Measurements from ENCODE around the gene ADAMTS13. TPM values are rescaled to one million over a fixed set of nuclear protein-coding genes. Genes with fewer than 3 reads are reported as not detected.

ADAMTS13 gene
- total RNA-seq, 2 experiments from 2014 or later, result 2.3 to 3.0 TPM

DNA sequence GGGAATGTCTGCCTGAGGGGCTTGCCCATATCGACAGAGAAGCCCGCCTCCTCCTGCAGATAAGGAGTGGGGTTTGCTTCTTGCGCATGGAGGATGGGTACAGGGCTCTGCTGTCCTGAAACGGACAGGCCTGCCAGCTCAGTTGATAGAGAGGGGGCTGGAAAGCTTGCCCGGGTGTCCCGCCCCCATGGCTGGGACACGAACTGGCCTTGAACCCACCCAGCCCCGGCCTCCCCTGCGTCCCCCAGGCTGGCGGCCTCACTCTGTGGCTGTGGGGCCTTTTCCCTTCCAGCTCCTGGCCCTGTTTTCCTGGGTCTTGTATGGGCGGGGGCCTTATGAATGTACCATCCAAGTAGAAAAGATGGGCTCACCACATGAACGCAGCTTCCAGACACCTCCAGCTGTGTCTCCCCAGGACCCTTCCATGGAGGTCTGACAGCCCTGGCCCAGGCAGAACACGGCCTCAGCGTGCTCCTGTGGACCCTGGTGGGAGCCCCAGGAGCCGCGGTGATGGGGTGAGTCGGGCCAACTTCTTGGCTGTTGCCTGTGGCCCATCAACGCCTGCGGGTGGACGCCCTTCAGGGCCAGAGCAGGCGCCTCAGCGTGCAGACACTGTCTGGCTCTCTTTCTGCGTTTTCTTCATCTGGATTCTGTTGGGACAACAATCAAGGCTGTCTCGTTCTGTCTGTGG is 72.6 kb downstream of the ADAMTS13 start:
- CTCF ChIA-PET, result interaction anchor here (1.3 to 1.6 kb wide), 2 partner anchors 8 to 37 kb away, joined by 3 to 7 read pairs; no protein-coding TSS in a partner anchor
- POLR2A ChIA-PET, result no interaction called here
- no peaks in the 10 kb centered on the region for H3K27me3 Mint-ChIP-seq
- H3K4me1 Mint-ChIP-seq, result no peaks in the 10 kb centered on the region
- H3K27ac Mint-ChIP-seq, result no peak overlapping the region
- DNase-seq, result no peak
- H3K9me3 Mint-ChIP-seq, result no peaks in the 10 kb centered on the region
- H3K36me3 Mint-ChIP-seq (ENCODE audit: low read depth), result no peaks in the 10 kb centered on the region
- no peak overlapping the region for H3K4me3 Mint-ChIP-seq

DNA sequence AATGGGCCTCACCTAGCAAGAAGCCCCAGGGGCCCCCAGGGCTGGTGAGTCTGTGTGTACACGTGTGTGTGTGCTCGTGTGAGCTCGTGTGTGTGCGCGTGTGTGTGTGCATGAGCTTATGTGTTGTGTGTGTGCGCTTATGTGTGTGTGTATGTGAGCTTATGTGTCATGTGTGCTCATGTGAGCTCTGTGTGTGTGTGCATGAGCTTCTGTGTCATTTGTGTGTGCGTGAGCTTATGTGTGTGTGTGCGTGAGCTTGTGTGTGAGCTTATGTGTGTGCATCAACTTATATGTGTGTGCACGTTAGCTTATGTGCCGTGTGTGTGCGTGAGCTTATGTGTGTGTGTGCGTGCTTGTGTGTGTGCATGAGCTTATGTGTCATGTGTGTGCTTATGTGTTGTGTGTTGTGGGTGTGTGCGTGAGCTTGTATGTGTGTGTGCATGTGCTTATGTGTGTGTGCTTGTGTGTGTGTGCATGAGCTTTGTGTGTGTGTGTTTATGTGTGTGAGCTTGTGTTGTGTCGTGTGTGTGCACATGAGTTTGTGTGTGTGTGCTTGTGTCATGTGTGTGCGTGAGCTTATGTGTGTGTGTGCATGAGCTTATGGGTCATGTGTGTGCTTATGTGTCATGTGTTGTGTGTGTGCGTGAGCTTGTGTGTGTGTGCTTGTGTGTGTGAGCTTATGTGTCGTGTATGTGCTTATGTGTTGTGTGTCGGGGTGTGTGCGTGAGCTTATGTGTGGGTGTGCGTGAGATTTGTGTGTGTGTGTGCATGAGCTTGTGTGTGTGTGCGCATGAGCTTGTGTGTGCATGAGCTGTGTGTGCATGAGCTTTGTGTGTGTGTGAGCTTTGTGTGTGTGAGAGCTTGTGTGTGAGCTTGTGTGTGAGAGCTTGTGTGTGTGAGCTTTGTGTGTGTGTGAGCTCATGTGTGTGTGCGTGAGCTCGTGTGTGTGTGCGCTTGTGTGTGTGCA is 73.4 kb downstream of the ADAMTS13 start:
- POLR2A ChIA-PET, result interaction anchor here (0.6 kb wide), 1 partner anchor 248 kb away, joined by 3 read pairs; no protein-coding TSS in a partner anchor

DNA sequence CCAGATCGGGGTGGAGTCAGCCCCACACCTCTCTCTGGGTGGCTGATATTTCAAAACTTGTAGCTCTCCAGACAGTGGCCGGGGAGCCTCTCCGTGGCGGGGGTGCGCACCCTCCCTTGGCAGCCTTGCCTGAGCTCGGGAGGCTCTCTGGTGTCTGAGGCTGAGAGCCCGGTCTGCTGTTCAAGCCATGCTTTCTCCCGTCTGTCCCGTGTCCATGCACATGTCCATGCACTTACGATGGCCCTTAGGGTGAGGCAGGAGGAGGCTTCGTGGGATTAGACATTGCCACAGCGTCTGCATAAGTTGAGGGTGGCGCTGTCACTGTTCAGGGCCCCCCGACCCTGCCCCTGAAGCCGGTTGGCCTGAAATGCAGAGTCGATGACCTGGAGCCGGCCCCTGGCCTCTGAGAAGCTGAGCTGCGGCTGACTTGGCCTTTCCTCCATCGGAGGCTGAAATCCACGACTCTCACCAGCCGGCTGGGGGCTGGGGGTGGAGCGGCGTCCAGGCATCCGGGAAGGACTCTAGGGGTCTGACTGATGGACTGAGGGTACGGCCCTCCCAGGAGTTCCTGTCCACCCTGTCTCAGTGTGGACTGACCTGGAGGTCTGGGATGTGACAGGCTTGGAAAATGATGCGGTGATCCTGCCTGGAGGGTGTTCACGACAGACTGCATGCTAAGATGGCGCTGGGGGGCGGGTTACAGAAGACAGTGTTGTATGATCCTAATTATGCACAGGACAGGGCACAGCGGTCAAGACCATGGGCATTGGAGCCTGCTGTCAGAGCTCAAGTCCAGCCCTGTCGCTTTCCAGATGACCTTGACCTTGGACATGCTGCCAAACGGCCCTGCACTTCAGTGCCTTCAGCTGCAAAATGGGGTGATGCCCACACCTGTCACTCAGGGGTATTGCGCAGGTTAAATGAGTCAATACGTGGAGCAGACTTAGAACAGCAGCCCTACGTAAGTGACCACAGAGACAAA is 75.0 kb downstream of the ADAMTS13 start:
- POLR2A ChIA-PET, result no interaction called here
- DNase-seq, result no peak
- no peaks in the 10 kb centered on the region for H3K4me1 Mint-ChIP-seq
- peaks cover 2% of the 10 kb centered on the region for H3K27me3 Mint-ChIP-seq
- peaks cover 2% of the 10 kb centered on the region for H3K36me3 Mint-ChIP-seq (ENCODE audit: low read depth)
- H3K9me3 Mint-ChIP-seq, result peaks cover 15% of the 10 kb centered on the region
- CTCF ChIA-PET, result interaction anchor here (1.4 kb wide), 1 partner anchor 19 kb away, joined by 6 read pairs; the partner anchor contains the start of gene SLC2A6
- no peak overlapping the region for H3K4me3 Mint-ChIP-seq
- H3K27ac Mint-ChIP-seq, result no peak overlapping the region

More for the DNA sequence above, 73.4 kb downstream of the ADAMTS13 start:
- no peak overlapping the region for H3K4me3 Mint-ChIP-seq
- no peaks in the 10 kb centered on the region for H3K4me1 Mint-ChIP-seq
- CTCF ChIA-PET, result interaction anchor here (1.3 to 1.6 kb wide), 3 partner anchors 9 to 38 kb away, joined by 3 to 7 read pairs (median 6); partner anchors contain the start of gene SLC2A6
- peaks cover 2% of the 10 kb centered on the region for H3K27me3 Mint-ChIP-seq
- peaks cover under 1% of the 10 kb centered on the region for H3K9me3 Mint-ChIP-seq
- no peak overlapping the region for H3K27ac Mint-ChIP-seq
- DNase-seq, result no peak
- no peaks in the 10 kb centered on the region for H3K36me3 Mint-ChIP-seq (ENCODE audit: low read depth)

DNA sequence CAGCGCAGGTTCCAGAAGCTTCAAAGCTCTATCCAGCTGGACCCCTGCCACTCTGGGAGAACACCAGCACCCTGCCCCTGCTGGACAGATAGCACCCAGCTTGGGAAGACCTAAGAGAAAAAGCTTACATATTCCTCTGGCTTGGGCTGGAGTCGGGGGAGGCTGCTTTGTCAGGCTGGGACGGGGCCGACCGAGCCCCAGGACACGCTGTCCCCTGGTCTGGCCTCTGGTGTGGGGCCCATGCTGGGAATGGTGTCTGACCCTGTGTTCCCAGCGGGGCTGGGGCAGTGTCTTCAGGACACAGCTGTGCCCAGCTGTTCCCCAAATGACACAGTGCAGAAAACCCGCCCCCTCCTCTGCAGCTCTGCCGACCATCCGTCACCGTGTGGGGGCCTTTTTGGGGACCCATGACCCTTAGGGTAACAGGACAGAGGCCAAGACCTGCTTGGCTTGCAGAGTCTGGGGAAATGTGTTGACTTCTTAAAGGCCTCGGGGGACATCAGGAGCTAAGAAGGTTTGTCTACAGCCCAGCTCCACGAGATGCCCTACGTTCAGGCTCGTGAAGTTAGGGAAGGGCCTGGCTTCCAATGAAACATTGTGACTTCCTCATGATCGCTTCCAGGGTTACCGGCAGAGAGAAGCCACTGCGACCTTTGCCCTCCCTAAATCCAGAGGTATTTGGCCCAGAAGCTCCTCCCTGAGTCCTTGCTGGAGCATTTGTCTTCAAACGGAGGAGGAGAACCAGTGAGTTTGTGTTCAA is 77.1 kb downstream of the ADAMTS13 start:
- POLR2A ChIA-PET, result no interaction called here
- peaks cover 7% of the 10 kb centered on the region for H3K27me3 Mint-ChIP-seq
- H3K4me1 Mint-ChIP-seq, result no peaks in the 10 kb centered on the region
- H3K36me3 Mint-ChIP-seq (ENCODE audit: low read depth), result peaks cover 2% of the 10 kb centered on the region
- H3K27ac Mint-ChIP-seq, result no peak overlapping the region
- CTCF ChIA-PET, result interaction anchor here (0.6 to 1.7 kb wide), 2 partner anchors 13 to 734 kb away, joined by 3 to 5 read pairs; no protein-coding TSS in a partner anchor
- no peak overlapping the region for H3K4me3 Mint-ChIP-seq
- no peak for DNase-seq
- H3K9me3 Mint-ChIP-seq, result peaks cover 21% of the 10 kb centered on the region

DNA sequence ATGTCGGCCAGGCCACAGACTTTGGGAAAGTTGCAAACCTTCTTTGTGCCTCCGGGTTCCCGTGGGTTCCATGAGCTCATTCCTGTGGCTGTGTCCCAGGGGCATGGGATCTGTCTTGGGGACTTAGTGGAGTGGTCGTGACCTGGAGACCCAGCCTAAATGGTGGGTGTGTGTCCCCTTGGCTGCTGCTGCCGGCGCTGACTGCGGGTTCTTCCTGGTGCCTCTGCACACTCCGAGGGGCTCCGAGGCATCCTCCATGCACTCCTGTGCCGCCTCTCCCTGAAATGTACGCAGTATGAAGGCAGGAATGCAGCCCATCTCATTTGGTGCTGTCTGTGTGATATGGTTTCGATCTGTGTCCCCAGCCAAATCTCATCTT is 77.7 kb downstream of the ADAMTS13 start:
- H3K4me3 Mint-ChIP-seq, result no peak overlapping the region
- CTCF ChIA-PET, result interaction anchor here (1.7 to 1.8 kb wide), 2 partner anchors 10 to 14 kb away, joined by 3 to 5 read pairs; no protein-coding TSS in a partner anchor
- H3K27ac Mint-ChIP-seq, result no peak overlapping the region
- POLR2A ChIA-PET, result no interaction called here
- H3K9me3 Mint-ChIP-seq, result peaks cover 21% of the 10 kb centered on the region
- peaks cover 7% of the 10 kb centered on the region for H3K27me3 Mint-ChIP-seq
- no peak for DNase-seq
- peaks cover 2% of the 10 kb centered on the region for H3K36me3 Mint-ChIP-seq (ENCODE audit: low read depth)
- no peaks in the 10 kb centered on the region for H3K4me1 Mint-ChIP-seq

DNA sequence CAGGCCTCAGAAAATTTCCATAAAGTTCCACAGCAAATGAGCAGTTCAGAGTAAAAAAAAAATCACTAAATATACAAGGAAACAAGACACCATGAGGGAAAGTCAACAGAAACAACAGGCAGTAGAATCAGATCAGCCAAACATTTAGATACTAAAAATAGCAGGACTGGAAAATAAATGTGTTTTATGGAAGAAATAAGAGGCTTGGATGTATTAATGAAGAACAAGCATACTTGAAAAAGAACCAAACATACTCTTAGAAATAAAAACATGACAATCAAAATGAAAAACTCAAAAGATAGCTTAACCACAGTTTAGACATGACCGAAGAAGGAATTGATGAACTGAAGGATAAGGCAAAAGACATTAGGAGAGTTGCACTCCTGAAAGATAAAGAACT is 79.9 kb downstream of the ADAMTS13 start:
- POLR2A ChIA-PET, result no interaction called here
- H3K9me3 Mint-ChIP-seq, result peaks cover 21% of the 10 kb centered on the region
- peaks cover 7% of the 10 kb centered on the region for H3K27me3 Mint-ChIP-seq
- CTCF ChIA-PET, result no interaction called here
- no peaks in the 10 kb centered on the region for H3K4me1 Mint-ChIP-seq
- no peak for DNase-seq
- no peak overlapping the region for H3K4me3 Mint-ChIP-seq
- H3K36me3 Mint-ChIP-seq (ENCODE audit: low read depth), result peaks cover 2% of the 10 kb centered on the region
- no peak overlapping the region for H3K27ac Mint-ChIP-seq

DNA sequence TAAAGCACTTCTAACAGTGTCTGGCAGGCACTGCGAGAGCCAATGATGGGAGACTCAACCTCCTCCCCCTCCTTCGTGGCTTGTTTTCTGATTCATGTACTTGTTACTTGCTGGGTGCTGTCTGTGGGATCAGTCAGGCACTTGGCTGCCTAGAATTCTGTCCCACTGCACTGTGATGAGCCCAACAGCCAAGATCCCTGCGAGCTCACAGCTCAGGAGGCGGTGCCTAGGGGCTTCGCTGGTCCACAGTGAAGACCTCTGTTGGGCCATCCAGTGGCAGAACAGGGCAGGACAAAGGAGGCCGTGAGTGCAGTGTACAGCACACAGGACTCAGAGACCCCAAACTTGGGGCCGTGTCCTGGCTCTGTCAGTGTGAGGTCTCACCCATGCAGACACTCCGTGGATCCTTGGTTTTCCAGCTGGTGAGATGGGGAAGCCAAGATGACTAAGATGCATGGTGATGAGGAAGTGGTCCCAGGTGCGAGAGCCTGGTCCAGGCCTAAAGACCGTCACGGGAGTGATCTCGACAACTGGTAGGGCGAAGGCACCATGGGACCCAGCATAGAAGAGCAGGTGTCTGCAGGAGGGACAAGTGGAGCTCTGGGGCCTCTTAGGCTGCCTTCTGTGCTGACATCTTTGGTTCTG is 83.1 kb downstream of the ADAMTS13 start:
- CTCF ChIA-PET, result no interaction called here
- no peak overlapping the region for H3K4me3 Mint-ChIP-seq
- no peak overlapping the region for H3K27ac Mint-ChIP-seq
- no peak for DNase-seq
- POLR2A ChIA-PET, result no interaction called here
- peaks cover 21% of the 10 kb centered on the region for H3K9me3 Mint-ChIP-seq
- H3K27me3 Mint-ChIP-seq, result peaks cover 5% of the 10 kb centered on the region
- peaks cover 14% of the 10 kb centered on the region for H3K4me1 Mint-ChIP-seq
- H3K36me3 Mint-ChIP-seq (ENCODE audit: low read depth), result peaks cover 2% of the 10 kb centered on the region

DNA sequence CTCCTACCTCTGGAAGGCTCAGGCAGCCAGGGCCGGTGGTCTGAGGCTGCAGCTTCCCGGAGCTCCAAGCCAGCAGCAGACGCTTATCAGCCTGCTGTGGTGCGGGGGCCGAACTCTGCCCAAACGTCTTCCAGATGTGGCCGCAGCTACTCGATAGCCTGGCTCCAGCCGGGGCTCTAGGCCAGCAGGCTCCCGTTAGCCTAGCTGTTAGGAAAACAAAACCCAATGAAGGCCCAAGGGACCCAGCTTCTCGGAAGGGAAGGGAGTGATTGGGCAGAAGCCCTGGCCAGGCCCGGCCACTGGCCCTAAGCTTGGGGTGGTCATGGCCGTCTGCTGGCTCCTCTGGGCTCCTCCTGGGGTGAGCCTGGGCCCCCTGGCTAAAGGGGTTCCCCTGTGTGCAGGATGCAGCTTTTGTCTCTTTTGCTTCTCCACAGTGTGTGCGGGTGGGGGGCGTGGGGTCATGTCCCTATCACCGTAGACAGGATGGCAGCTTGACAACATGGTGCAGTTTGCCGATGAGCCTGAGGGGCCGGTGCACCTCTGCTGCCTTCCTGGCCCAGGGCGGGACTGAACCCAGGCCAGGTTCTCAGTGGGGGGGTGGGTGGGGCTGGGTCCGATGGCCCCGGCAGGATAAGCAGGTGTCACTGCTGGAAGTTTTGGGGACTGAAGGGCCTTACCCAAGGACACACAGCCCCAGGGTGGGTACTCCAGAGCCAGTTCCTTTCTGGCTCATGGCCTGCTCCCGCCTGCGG is 83.9 kb downstream of the ADAMTS13 start:
- Mint-ChIP-seq H3K9me3 (peaks cover 15% of the 10 kb centered on the region), H3K4me1 (peaks cover 16% of the 10 kb centered on the region), H3K27ac (no peak overlapping the region), H3K27me3 (peaks cover 5% of the 10 kb centered on the region), H3K4me3 (no peak overlapping the region), H3K36me3 (ENCODE audit: low read depth) (peaks cover 2% of the 10 kb centered on the region)
- DNase-seq, result no peak
- CTCF ChIA-PET, result no interaction called here
- POLR2A ChIA-PET, result no interaction called here

DNA sequence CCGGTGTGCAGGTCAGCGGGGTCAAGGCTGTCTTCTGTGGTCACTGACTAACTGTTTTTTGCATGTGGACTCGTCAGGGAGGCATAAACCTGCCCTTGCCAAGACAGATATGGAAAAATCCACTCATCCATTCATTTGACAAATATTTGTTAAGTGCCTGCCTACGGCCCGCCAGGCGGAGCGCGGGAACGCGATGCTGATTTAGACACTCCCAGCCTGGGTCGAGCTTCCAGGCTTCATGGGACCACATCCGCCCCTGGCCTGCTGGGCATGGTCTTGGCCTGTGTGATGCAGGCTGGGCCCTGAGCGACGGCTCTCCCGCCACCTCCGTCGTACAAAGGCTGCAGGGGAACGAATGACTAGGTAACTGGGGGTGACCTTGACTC is 84.5 kb downstream of the ADAMTS13 start:
- Mint-ChIP-seq H3K36me3 (ENCODE audit: low read depth) (no peaks in the 10 kb centered on the region), H3K9me3 (peaks cover 10% of the 10 kb centered on the region), H3K27ac (no peak overlapping the region), H3K4me1 (peaks cover 16% of the 10 kb centered on the region), H3K4me3 (no peak overlapping the region), H3K27me3 (peaks cover 5% of the 10 kb centered on the region)
- CTCF ChIA-PET, result no interaction called here
- POLR2A ChIA-PET, result no interaction called here
- DNase-seq, result no peak

DNA sequence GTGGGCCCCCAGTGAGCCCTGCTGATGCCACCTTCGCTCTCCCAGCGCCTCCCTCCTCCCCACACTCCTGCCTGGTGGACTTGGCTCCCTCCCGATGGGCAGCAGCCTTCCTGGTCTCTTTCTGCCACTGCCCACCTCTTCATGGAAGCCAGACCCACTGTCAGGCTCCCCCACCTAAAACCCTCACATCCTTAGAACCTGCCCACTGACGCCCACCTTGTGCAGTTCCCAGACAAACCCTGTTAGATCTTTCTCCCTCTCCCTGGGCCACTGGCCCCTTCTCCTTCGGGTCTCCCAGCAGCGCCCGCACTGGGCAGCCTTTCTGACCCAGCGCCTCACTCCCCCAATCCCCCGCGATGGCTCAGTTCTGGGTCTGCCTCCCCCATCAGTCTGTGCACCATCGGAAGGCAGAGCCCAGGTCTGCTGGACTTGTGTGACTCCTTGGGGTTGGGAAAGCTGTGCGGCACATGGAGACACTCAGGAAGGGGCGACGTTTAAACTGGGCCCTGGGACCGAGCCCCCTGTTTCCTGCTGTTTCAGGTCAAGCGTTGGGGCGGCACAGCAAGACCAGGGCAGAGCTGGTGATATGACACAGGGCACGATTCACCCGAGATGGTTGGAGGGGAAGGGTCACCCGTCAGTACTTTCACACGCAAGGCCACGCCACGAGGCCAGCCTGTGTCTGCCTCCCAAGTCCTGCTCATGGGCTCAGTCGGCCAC is 85.2 kb downstream of the ADAMTS13 start:
- POLR2A ChIA-PET, result no interaction called here
- Mint-ChIP-seq H3K4me3 (no peak overlapping the region), H3K27me3 (peaks cover 5% of the 10 kb centered on the region), H3K4me1 (peaks cover 16% of the 10 kb centered on the region), H3K9me3 (peaks cover 3% of the 10 kb centered on the region), H3K36me3 (ENCODE audit: low read depth) (no peaks in the 10 kb centered on the region), H3K27ac (no peak overlapping the region)
- CTCF ChIA-PET, result no interaction called here
- no peak for DNase-seq

All from activated CD4-positive, alpha-beta T cell treated with anti-CD3 and anti-CD28 coated beads, Interleukin-2, amount 10 ng/mL, durations not matched to agents 7 days and 5 days (primary cell).